ENCODE data around the gene APP. TPM values are rescaled to one million over a fixed set of nuclear protein-coding genes. Genes with fewer than 3 reads are reported as not detected.

APP gene
- total RNA-seq (2021) (224 and 269 TPM in 2 replicates), Bru-seq, nascent RNA (percentile 81 among the genes with signal in this experiment), BruChase-seq, experiment 1, labeled RNA remaining after a 2-hour chase (percentile 66 among the genes with signal in this experiment), BruChase-seq, experiment 2, labeled RNA remaining after a 6-hour chase (percentile 64 among the genes with signal in this experiment)
- long read RNA-seq, transcript APP-204 (17 exons, 3,543 nt): major isoform, 22 of 102 reads
- long read RNA-seq, transcript APP-201 (18 exons, 3,467 nt): minor isoform, 9 of 102 reads
- long read RNA-seq, partial matches to known transcripts: 19 of 102 reads
- long read RNA-seq, other reads (novel, unspliced or antisense): 48 of 102 reads

DNA sequence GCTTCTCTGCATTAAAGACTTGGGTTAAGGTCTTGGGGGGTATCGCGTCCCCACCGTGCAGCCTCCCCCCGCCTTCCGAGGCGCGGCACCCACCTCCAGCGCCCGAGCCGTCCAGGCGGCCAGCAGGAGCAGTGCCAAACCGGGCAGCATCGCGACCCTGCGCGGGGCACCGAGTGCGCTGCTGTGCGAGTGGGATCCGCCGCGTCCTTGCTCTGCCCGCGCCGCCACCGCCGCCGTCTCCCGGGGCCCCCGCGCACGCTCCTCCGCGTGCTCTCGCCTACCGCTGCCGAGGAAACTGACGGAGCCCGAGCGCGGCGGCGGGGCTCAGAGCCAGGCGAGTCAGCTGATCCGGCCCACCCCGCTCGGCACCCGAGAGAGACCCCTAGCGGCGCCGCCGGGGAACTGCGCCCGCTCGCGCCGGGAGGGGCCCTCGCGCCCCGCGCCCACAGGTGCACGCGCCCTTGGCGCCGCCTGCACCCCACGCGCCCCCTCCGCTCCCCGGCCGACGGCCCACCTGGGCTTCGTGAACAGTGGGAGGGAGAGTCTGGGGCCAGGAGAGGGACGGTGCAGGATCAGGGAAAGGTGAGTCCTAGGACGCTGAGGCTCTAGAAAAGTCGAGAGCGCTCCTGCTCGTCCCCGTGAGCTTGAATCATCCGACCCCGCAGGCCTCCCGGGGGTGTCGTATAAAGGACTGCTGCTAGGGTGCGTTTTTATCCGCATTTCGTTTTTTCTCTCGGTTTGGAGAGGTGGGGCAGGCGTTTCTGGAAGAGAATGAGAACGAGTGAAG is at the start of gene APP:
Gene APP, minus strand, starts transcription at position 300 of the 787 bp plus-strand sequence. Its CDS starts 150 bp downstream, at position 150.
- intact Hi-C loops (cut with micrococcal nuclease; ENCODE audit: unreplicated experiment): loop anchor here (1.0 to 5.0 kb wide), 4 partner anchors 207 to 562 kb away; no protein-coding TSS in a partner anchor
- H3K9me3 ChIP-seq (ENCODE audit: insufficient read depth, low read depth): no peaks in the 10 kb centered on the region
- H3K36me3 ChIP-seq (ENCODE audit: low read depth): no peaks in the 10 kb centered on the region
- H2AFZ ChIP-seq: peak within 1 kb of the TSS; percentile 95
- peaks cover 47% of the 10 kb centered on the region for H3K79me2 ChIP-seq (ENCODE audit: low read depth)
- H3K27ac ChIP-seq: peak within 1 kb of the TSS; percentile 43
- no peaks in the 10 kb centered on the region for H3K27me3 ChIP-seq (ENCODE audit: insufficient read depth, low read depth)
- ChIA-PET CTCF (no interaction called here), POLR2A (ENCODE audit: unreplicated experiment) (no interaction called here)
- H3F3A ChIP-seq (ENCODE audit: insufficient read depth, low read depth): no peaks in the 10 kb centered on the region
- H3K4me3 ChIP-seq: peak within 1 kb of the TSS; percentile 92
- no TSS peak for BruUV-seq (replicated peaks)
- TF ChIP-seq, protein P1, sequence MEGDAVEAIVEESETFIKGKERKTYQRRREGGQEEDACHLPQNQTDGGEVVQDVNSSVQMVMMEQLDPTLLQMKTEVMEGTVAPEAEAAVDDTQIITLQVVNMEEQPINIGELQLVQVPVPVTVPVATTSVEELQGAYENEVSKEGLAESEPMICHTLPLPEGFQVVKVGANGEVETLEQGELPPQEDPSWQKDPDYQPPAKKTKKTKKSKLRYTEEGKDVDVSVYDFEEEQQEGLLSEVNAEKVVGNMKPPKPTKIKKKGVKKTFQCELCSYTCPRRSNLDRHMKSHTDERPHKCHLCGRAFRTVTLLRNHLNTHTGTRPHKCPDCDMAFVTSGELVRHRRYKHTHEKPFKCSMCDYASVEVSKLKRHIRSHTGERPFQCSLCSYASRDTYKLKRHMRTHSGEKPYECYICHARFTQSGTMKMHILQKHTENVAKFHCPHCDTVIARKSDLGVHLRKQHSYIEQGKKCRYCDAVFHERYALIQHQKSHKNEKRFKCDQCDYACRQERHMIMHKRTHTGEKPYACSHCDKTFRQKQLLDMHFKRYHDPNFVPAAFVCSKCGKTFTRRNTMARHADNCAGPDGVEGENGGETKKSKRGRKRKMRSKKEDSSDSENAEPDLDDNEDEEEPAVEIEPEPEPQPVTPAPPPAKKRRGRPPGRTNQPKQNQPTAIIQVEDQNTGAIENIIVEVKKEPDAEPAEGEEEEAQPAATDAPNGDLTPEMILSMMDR (conservative IDR thresholded peaks at IDR 0.05): peak; percentile 63; the same call in 1 of the 2 replicates
- TF ChIP-seq EZH2 (IDR thresholded peaks at IDR 0.05; ENCODE audit: low read depth): no peak
- H3K4me1 ChIP-seq (replicated peaks; ENCODE audit: insufficient read depth): peaks cover 33% of the 10 kb centered on the region
- H3K9me2 ChIP-seq (ENCODE audit: insufficient read depth): no peaks in the 10 kb centered on the region
- H4K20me1 ChIP-seq (ENCODE audit: insufficient read depth): no peaks in the 10 kb centered on the region
- DNase-seq: peak; percentile 51 to 84
- H3K4me2 ChIP-seq: peak within 1 kb of the TSS; percentile 90

DNA sequence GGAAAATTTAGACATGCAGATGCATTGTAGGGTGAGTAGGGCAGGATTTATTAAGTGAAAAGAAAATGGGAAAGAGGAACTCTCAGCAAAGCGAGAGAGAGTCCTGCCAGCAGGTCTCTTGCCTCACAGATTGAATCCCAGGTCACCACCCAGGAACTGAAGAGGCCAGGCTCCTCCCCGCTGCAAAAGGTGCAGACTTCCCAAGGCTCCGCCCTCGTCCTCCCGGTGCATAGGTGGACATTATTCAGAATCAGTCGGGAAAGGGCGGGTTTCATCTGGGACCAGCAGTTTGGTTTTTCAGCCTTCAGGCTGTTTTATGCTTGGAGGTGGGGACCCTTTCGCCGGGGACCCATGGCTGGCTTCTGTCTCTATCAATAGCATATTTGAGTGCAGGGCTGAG is 41.6 kb upstream of the APP start:
- H2AFZ ChIP-seq: no peak overlapping the region
- no peaks in the 10 kb centered on the region for H3F3A ChIP-seq (ENCODE audit: insufficient read depth, low read depth)
- H3K4me2 ChIP-seq: no peak overlapping the region
- BruUV-seq (replicated peaks): no TSS peak
- H3K36me3 ChIP-seq (ENCODE audit: low read depth): no peaks in the 10 kb centered on the region
- no peak overlapping the region for H3K27ac ChIP-seq
- no peaks in the 10 kb centered on the region for H3K9me2 ChIP-seq (ENCODE audit: insufficient read depth)
- ChIA-PET POLR2A (ENCODE audit: unreplicated experiment) (no interaction called here), CTCF (no interaction called here)
- H3K27me3 ChIP-seq (ENCODE audit: insufficient read depth, low read depth): no peaks in the 10 kb centered on the region
- no peaks in the 10 kb centered on the region for H4K20me1 ChIP-seq (ENCODE audit: insufficient read depth)
- DNase-seq: no peak
- no peaks in the 10 kb centered on the region for H3K79me2 ChIP-seq (ENCODE audit: low read depth)
- H3K4me1 ChIP-seq (replicated peaks; ENCODE audit: insufficient read depth): no peaks in the 10 kb centered on the region
- H3K9me3 ChIP-seq (ENCODE audit: insufficient read depth, low read depth): no peaks in the 10 kb centered on the region
- no peak overlapping the region for H3K4me3 ChIP-seq
- TF ChIP-seq EZH2 (IDR thresholded peaks at IDR 0.05; ENCODE audit: low read depth): no peak
- TF ChIP-seq, protein P1 (conservative IDR thresholded peaks at IDR 0.05): no peak
- intact Hi-C loops (cut with micrococcal nuclease; ENCODE audit: unreplicated experiment): no loop called here

DNA sequence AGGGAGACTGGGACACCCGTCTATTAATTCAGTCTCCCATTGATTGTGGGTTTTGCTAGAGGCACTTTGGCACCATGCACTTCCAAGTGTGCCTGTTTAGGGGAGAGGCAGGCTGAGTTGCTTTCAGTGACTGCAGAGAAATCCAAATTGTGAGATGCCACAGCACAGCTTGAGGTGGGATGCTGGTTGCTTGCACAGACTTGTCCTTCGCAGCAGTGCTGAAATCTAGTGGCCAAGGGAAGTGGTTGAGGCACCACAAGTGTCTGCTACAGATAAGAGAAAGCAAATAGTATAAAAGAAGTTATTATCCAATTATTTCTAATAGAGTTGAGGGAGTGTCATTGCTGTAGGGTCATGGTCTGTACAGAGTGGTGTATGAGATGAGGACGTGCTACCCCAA is 40.0 kb upstream of the APP start:
- no peak for DNase-seq
- H3K27ac ChIP-seq: no peak overlapping the region
- no peaks in the 10 kb centered on the region for H3K36me3 ChIP-seq (ENCODE audit: low read depth)
- H3K27me3 ChIP-seq (ENCODE audit: insufficient read depth, low read depth): no peaks in the 10 kb centered on the region
- H3K4me3 ChIP-seq: no peak overlapping the region
- no TSS peak for BruUV-seq (replicated peaks)
- H4K20me1 ChIP-seq (ENCODE audit: insufficient read depth): no peaks in the 10 kb centered on the region
- no peak overlapping the region for H2AFZ ChIP-seq
- CTCF ChIA-PET: no interaction called here
- POLR2A ChIA-PET (ENCODE audit: unreplicated experiment): no interaction called here
- no peaks in the 10 kb centered on the region for H3K79me2 ChIP-seq (ENCODE audit: low read depth)
- H3F3A ChIP-seq (ENCODE audit: insufficient read depth, low read depth): no peaks in the 10 kb centered on the region
- no peak overlapping the region for H3K4me2 ChIP-seq
- no peaks in the 10 kb centered on the region for H3K9me3 ChIP-seq (ENCODE audit: insufficient read depth, low read depth)
- intact Hi-C loops (cut with micrococcal nuclease; ENCODE audit: unreplicated experiment): no loop called here
- H3K4me1 ChIP-seq (replicated peaks; ENCODE audit: insufficient read depth): no peaks in the 10 kb centered on the region
- no peaks in the 10 kb centered on the region for H3K9me2 ChIP-seq (ENCODE audit: insufficient read depth)
- TF ChIP-seq, protein P1 (conservative IDR thresholded peaks at IDR 0.05): no peak
- TF ChIP-seq EZH2 (IDR thresholded peaks at IDR 0.05; ENCODE audit: low read depth): no peak

Data from PC-9 (cell line).